ENCODE results near the gene ABHD12.

DNA sequence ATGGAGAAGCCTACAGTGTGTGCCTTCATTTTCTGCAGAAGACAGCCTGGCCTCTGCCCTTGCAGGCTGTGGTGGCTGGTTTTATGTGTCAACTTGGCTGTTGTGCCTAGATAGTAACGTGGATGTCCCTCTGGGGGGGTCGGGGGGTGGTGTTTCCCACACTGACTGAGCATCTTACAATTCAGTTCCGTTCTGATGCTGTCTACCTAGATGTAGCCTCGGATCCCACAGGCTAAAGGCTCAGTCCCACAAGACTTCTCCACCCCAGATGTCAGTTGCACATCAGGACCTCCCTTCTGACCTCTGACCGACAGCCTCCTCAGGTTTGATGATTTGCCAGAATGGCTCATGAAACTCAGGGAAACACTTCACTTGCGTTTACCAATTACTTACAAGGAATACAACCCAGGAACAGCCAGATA, 138.4 kb downstream of the ABHD12 start:
- TF ChIP-seq, protein P1, sequence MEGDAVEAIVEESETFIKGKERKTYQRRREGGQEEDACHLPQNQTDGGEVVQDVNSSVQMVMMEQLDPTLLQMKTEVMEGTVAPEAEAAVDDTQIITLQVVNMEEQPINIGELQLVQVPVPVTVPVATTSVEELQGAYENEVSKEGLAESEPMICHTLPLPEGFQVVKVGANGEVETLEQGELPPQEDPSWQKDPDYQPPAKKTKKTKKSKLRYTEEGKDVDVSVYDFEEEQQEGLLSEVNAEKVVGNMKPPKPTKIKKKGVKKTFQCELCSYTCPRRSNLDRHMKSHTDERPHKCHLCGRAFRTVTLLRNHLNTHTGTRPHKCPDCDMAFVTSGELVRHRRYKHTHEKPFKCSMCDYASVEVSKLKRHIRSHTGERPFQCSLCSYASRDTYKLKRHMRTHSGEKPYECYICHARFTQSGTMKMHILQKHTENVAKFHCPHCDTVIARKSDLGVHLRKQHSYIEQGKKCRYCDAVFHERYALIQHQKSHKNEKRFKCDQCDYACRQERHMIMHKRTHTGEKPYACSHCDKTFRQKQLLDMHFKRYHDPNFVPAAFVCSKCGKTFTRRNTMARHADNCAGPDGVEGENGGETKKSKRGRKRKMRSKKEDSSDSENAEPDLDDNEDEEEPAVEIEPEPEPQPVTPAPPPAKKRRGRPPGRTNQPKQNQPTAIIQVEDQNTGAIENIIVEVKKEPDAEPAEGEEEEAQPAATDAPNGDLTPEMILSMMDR (IDR thresholded peaks at IDR 0.05) = no peak
- TF ChIP-seq POLR2AphosphoS5 (IDR thresholded peaks at IDR 0.05) (no peak), POLR2A (IDR thresholded peaks at IDR 0.05) (no peak)
